ENCODE measurements around the gene EPM2AIP1. TPM values are rescaled to one million over a fixed set of nuclear protein-coding genes. Genes with fewer than 3 reads are reported as not detected.

The EPM2AIP1 gene
- total and polyA plus RNA-seq, 9 of the 15 experiments (the other 6 are each of a cell fraction or from before 2014, with no cell fraction given) = 6.7 to 44.8 (median 25.2) TPM

GRCh38 chr3:36969540-36970432 lies 23.1 kb downstream of the EPM2AIP1 start (continued):
- no peak for TF ChIP-seq CREB3 (tag; conservative IDR thresholded peaks at IDR 0.05; ENCODE audit: low read depth)
- no peak for TF ChIP-seq SNIP1 (IDR thresholded peaks at IDR 0.05; ENCODE audit: low read depth)
- no peak for TF ChIP-seq PRMT5 (CRISPR knock-in tag; IDR thresholded peaks at IDR 0.05)
- peak; percentile 4; the same call in 1 of the 2 replicates for TF ChIP-seq ZKSCAN8 (CRISPR knock-in tag; IDR thresholded peaks at IDR 0.05)
- peak; percentile 53; the same call in 1 of the 2 replicates for TF ChIP-seq ZNF644 (tag; IDR thresholded peaks at IDR 0.05; ENCODE audit: low read depth)
- no peak for TF ChIP-seq ZNF311 (CRISPR knock-in tag; IDR thresholded peaks at IDR 0.05)
- peak; percentile 25 for TF ChIP-seq TAF1 (IDR thresholded peaks at IDR 0.05; ENCODE audit: control insufficient read depth, extremely low read depth, insufficient read depth, low read length, severe bottlenecking)
- 0 out of 2 replicates have a peak, but pooled peaks have one; percentile 43 for TF ChIP-seq POLR2A (conservative IDR thresholded peaks at IDR 0.05)
- TF ChIP-seq FOXJ2 (tag; IDR thresholded peaks at IDR 0.05) = peak; percentile 89
- TF ChIP-seq TFAP4 (CRISPR knock-in tag; IDR thresholded peaks at IDR 0.05; ENCODE audit: borderline replicate concordance) = peak; percentile 79
- TF ChIP-seq POU5F1 (IDR thresholded peaks at IDR 0.05; ENCODE audit: borderline replicate concordance, low read depth, low read length, partially characterized antibody) = no peak
- TF ChIP-seq HNRNPK (IDR thresholded peaks at IDR 0.05; ENCODE audit: low read depth, low read length, poor library complexity, severe bottlenecking) = no peak
- peak; percentile 57; the same call in 1 of the 2 replicates for TF ChIP-seq ZNF24 (IDR thresholded peaks at IDR 0.05)
- no peak for TF ChIP-seq THAP12 (CRISPR knock-in tag; IDR thresholded peaks at IDR 0.05)
- TF ChIP-seq SMAD3 (CRISPR knock-in tag; conservative IDR thresholded peaks at IDR 0.05) = 0 out of 2 replicates have a peak, but pooled peaks have one; percentile 11
- TF ChIP-seq YY1 (IDR thresholded peaks at IDR 0.05; ENCODE audit: borderline replicate concordance in 1 of 3, control insufficient read depth in 1 of 3, extremely low read depth in 1 of 3, insufficient read depth in 3 of 3, insufficient read length in 1 of 3, insufficient replicate concordance in 2 of 3, low read depth in 1 of 3, low read length in 2 of 3) = peak in 1 of 3 experiments; percentile 59
- peak; percentile 48 for TF ChIP-seq FOS (IDR thresholded peaks at IDR 0.05; ENCODE audit: extremely low read depth, insufficient read length)
- peak in 1 of 2 experiments; percentile 70; a peak in 1 of 4 replicates for TF ChIP-seq NONO (IDR thresholded peaks at IDR 0.05; ENCODE audit: low read depth in 2 of 2, low read length in 1 of 2)
- TF ChIP-seq CREB1 (IDR thresholded peaks at IDR 0.05) = peak; percentile 53
- peak; percentile 69; the same call in 1 of the 2 replicates for TF ChIP-seq CREB1 (CRISPR knock-in tag; IDR thresholded peaks at IDR 0.05)
- TF ChIP-seq POLR2AphosphoS2 (IDR thresholded peaks at IDR 0.05; ENCODE audit: low read length) = 0 out of 2 replicates have a peak, but pooled peaks have one; percentile 41
- 0 out of 2 replicates have a peak, but pooled peaks have one; percentile 49 for TF ChIP-seq NR2C2 (CRISPR knock-in tag; IDR thresholded peaks at IDR 0.05)
- peak; percentile 84 for TF ChIP-seq NR2C2 (tag; IDR thresholded peaks at IDR 0.05)
